HUES48 (cell line): Measurements from ENCODE around the gene OR56A3.
"Not testable (repeated sequence)": the region's sequence is repeated elsewhere in the genome, so short reads cannot be mapped to it uniquely, and the experiment has no call there.

ENCODE experiments used
- H3K27ac ChIP-seq: one replicate; pipeline ENCODE4 v1.7.0; 2013; ENCODE audit warnings: low read depth, low read length, inconsistent platforms
- H3K27me3 ChIP-seq: 2 replicates; pipeline ENCODE4 v1.6.1; 2013; ENCODE audit warnings: mild to moderate bottlenecking, low read length; ENCODE audit not compliant: control insufficient read depth, insufficient read depth
- H3K36me3 ChIP-seq: 2 replicates; pipeline ENCODE4 v1.6.1; 2013; ENCODE audit warnings: low read length; ENCODE audit not compliant: control insufficient read depth, insufficient read depth
- H3K4me1 ChIP-seq: 2 replicates; pipeline ENCODE4 v1.6.1; 2013; ENCODE audit warnings: mild to moderate bottlenecking, low read length; ENCODE audit not compliant: control insufficient read depth, insufficient read depth
- H3K4me3 ChIP-seq: 2 replicates; pipeline ENCODE4 v1.5.1; 2013; ENCODE audit warnings: mild to moderate bottlenecking, low read depth, low read length
- H3K9ac ChIP-seq: 2 replicates; pipeline ENCODE4 v1.6.1; 2013; ENCODE audit warnings: mild to moderate bottlenecking, low read depth, low read length, moderate library complexity
- H3K9me3 ChIP-seq: 2 replicates; pipeline ENCODE4 v1.6.1; 2013; ENCODE audit warnings: low read length; ENCODE audit not compliant: control insufficient read depth, insufficient read depth

The OR56A3 gene

GRCh38 chr11:5931061-5931460, 11.0 kb upstream of the OR56A3 start:
- Histone ChIP-seq H3K36me3 (no peaks in the 10 kb centered on the region), H3K9ac (no peak overlapping the region), H3K27ac (no peak overlapping the region), H3K27me3 (no peaks in the 10 kb centered on the region), H3K9me3 (peaks cover 21% of the 10 kb centered on the region), H3K4me1 (no peaks in the 10 kb centered on the region), H3K4me3 (no peak overlapping the region)

- Histone ChIP-seq H3K4me3 (no peak overlapping the region), H3K9me3 (peaks cover 28% of the 10 kb centered on the region), H3K27me3 (no peaks in the 10 kb centered on the region), H3K27ac (no peak overlapping the region), H3K9ac (no peak overlapping the region), H3K4me1 (no peaks in the 10 kb centered on the region), H3K36me3 (no peaks in the 10 kb centered on the region)
Measured at GRCh38 chr11:5932671-5933070, 9.4 kb upstream of the OR56A3 start.

- H3K36me3 ChIP-seq, result no peaks in the 10 kb centered on the region
- H3K27ac ChIP-seq, result no peak overlapping the region
- no peak overlapping the region for H3K9ac ChIP-seq
- H3K4me1 ChIP-seq, result no peaks in the 10 kb centered on the region
- H3K9me3 ChIP-seq, result peaks cover 29% of the 10 kb centered on the region
- no peak overlapping the region for H3K4me3 ChIP-seq
- H3K27me3 ChIP-seq, result no peaks in the 10 kb centered on the region
Measured at GRCh38 chr11:5933116-5933515, 8.9 kb upstream of the OR56A3 start.

- H3K9ac ChIP-seq, result no peak overlapping the region
- no peak overlapping the region for H3K4me3 ChIP-seq
- no peak overlapping the region for H3K27ac ChIP-seq
- no peaks in the 10 kb centered on the region for H3K36me3 ChIP-seq
- H3K4me1 ChIP-seq, result no peaks in the 10 kb centered on the region
- H3K27me3 ChIP-seq, result no peaks in the 10 kb centered on the region
- H3K9me3 ChIP-seq, result peaks cover 18% of the 10 kb centered on the region
Measured at GRCh38 chr11:5937868-5938602, 4.0 kb upstream of the OR56A3 start.

- Histone ChIP-seq H3K27ac (no peak overlapping the region), H3K4me1 (no peaks in the 10 kb centered on the region), H3K27me3 (no peaks in the 10 kb centered on the region), H3K4me3 (no peak overlapping the region), H3K36me3 (no peaks in the 10 kb centered on the region), H3K9ac (no peak overlapping the region), H3K9me3 (peaks cover 15% of the 10 kb centered on the region)
Measured at GRCh38 chr11:5938603-5938965, 3.5 kb upstream of the OR56A3 start.

- H3K36me3 ChIP-seq, result no peaks in the 10 kb centered on the region
- no peaks in the 10 kb centered on the region for H3K4me1 ChIP-seq
- H3K4me3 ChIP-seq, result no peak overlapping the region
- H3K27me3 ChIP-seq, result no peaks in the 10 kb centered on the region
- H3K27ac ChIP-seq, result no peak overlapping the region
- peaks cover 15% of the 10 kb centered on the region for H3K9me3 ChIP-seq
- no peak overlapping the region for H3K9ac ChIP-seq
Measured at GRCh38 chr11:5940748-5941147, 1.3 kb upstream of the OR56A3 start.

- Histone ChIP-seq H3K36me3 (no peaks in the 10 kb centered on the region), H3K4me1 (no peaks in the 10 kb centered on the region), H3K27me3 (no peaks in the 10 kb centered on the region), H3K4me3 (no peak overlapping the region), H3K9ac (no peak overlapping the region), H3K9me3 (peaks cover 7% of the 10 kb centered on the region), H3K27ac (no peak overlapping the region)
Measured at GRCh38 chr11:5955586-5955985, 13.5 kb downstream of the OR56A3 start.

GRCh38 chr11:5960704-5961320, 18.8 kb downstream of the OR56A3 start:
- H3K4me1 ChIP-seq, H3K36me3 ChIP-seq, H3K9ac ChIP-seq, H3K27ac ChIP-seq, H3K4me3 ChIP-seq, H3K27me3 ChIP-seq: not testable (repeated sequence)
- peaks cover 17% of the 10 kb centered on the region for H3K9me3 ChIP-seq

GRCh38 chr11:5966958-5967357, 24.9 kb downstream of the OR56A3 start:
- no peak overlapping the region for H3K4me3 ChIP-seq
- peaks cover 7% of the 10 kb centered on the region; the same call in 1 of the 2 replicates for H3K9me3 ChIP-seq
- H3K27me3 ChIP-seq, result no peaks in the 10 kb centered on the region
- no peaks in the 10 kb centered on the region for H3K4me1 ChIP-seq
- H3K36me3 ChIP-seq, result no peaks in the 10 kb centered on the region
- no peak overlapping the region for H3K9ac ChIP-seq
- H3K27ac ChIP-seq, result no peak overlapping the region

- Histone ChIP-seq H3K27me3 (no peaks in the 10 kb centered on the region), H3K4me1 (no peaks in the 10 kb centered on the region), H3K27ac (no peak overlapping the region), H3K9ac (no peak overlapping the region), H3K4me3 (no peak overlapping the region), H3K36me3 (no peaks in the 10 kb centered on the region), H3K9me3 (peaks cover 7% of the 10 kb centered on the region; the same call in 1 of the 2 replicates)
Measured at GRCh38 chr11:5967708-5968107, 25.7 kb downstream of the OR56A3 start.

- Histone ChIP-seq H3K36me3 (no peaks in the 10 kb centered on the region), H3K9me3 (peaks cover under 1% of the 10 kb centered on the region; the same call in 1 of the 2 replicates), H3K4me3 (no peak within 1 kb of the TSS), H3K9ac (no peak within 1 kb of the TSS), H3K27ac (no peak within 1 kb of the TSS), H3K27me3 (no peaks in the 10 kb centered on the region), H3K4me1 (no peaks in the 10 kb centered on the region)
Measured at GRCh38 chr11:5968394-5968793, 26.3 kb downstream of the OR56A3 start, which contains the start of gene OR56A5. Gene OR56A5, minus strand, starts transcription at chr11:5968494. Its CDS starts 0 bp downstream, at chr11:5968494.
